ENCODE results near the gene MYOF.

MYOF gene

GRCh38 chr10:93383562-93383981 lies 98.6 kb downstream of the MYOF start:
- Histone ChIP-seq H4K91ac (ENCODE audit: low read length) (no peak overlapping the region), H3K36me3 (ENCODE audit: control insufficient read depth in 1 of 2, insufficient read depth in 2 of 2, low read depth in 1 of 2, low read length in 2 of 2) (peaks cover 42 to 85% of the 10 kb centered on the region in 2 experiments)

GRCh38 chr10:93379731-93380575 lies 102.2 kb downstream of the MYOF start:
- H3K4ac ChIP-seq (ENCODE audit: low read depth in 1 of 2, low read length in 2 of 2), result no peak overlapping the region
- no peak overlapping the region for H2BK12ac ChIP-seq (ENCODE audit: low read length in 2 of 2)
- H4K8ac ChIP-seq (ENCODE audit: low read length), result peak overlapping the region; percentile 79
- H4K91ac ChIP-seq (ENCODE audit: low read length), result no peak overlapping the region
- H3K14ac ChIP-seq (ENCODE audit: low read length in 2 of 2), result no peak overlapping the region
- H2AK5ac ChIP-seq (ENCODE audit: low read length, severe bottlenecking), result peak overlapping the region; percentile 55
- no peak overlapping the region for H2BK15ac ChIP-seq (ENCODE audit: low read depth, poor library complexity, severe bottlenecking)
- H3K27ac ChIP-seq (ENCODE audit: low read length, poor library complexity, severe bottlenecking), result peak overlapping the region; percentile 85
- peaks cover 13% of the 10 kb centered on the region for H3K4me1 ChIP-seq (ENCODE audit: control insufficient read depth, insufficient read depth, low read depth, low read length)
- no peak overlapping the region for H2AFZ ChIP-seq (ENCODE audit: low read depth, low read length)
- peak overlapping the region; percentile 77 for H3K9ac ChIP-seq (ENCODE audit: low read length)
- H3K4me3 ChIP-seq (ENCODE audit: insufficient read depth in 1 of 2, low read depth in 1 of 2, low read length in 2 of 2), result peak overlapping the region in 1 of 2 experiments; percentile 9
- no peaks in the 10 kb centered on the region for H3K27me3 ChIP-seq (ENCODE audit: control insufficient read depth in 1 of 2, insufficient read depth in 1 of 2, low read length in 2 of 2)
- H2BK120ac ChIP-seq (ENCODE audit: low read depth, low read length), result no peak overlapping the region
- no peaks in the 10 kb centered on the region for H3K9me3 ChIP-seq (ENCODE audit: control insufficient read depth, low read length)
- H3K36me3 ChIP-seq (ENCODE audit: control insufficient read depth in 1 of 2, insufficient read depth in 2 of 2, low read depth in 1 of 2, low read length in 2 of 2), result peaks cover 20 to 83% of the 10 kb centered on the region in 2 experiments
- peaks cover 11% of the 10 kb centered on the region for H3K79me1 ChIP-seq (replicated peaks; ENCODE audit: low read length, poor library complexity, severe bottlenecking)
- peak; percentile 86 for DNase-seq
- H2BK5ac ChIP-seq (ENCODE audit: low read depth, low read length, poor library complexity, severe bottlenecking), result peak overlapping the region; percentile 33
- no peak overlapping the region for H3K4me2 ChIP-seq (ENCODE audit: low read length, poor library complexity, severe bottlenecking)
- H3K18ac ChIP-seq (ENCODE audit: low read depth in 1 of 2, low read length in 2 of 2), result peak overlapping the region; percentile 7 to 45
- H3K23ac ChIP-seq (ENCODE audit: low read length in 2 of 2), result no peak overlapping the region
- WGBS, result 39% methylated on average over 5 of the region's 5 CpGs

More at GRCh38 chr10:93383562-93383981, 98.6 kb downstream of the MYOF start:
- peaks cover 15% of the 10 kb centered on the region for H3K4me1 ChIP-seq (ENCODE audit: control insufficient read depth, insufficient read depth, low read depth, low read length)
- no peaks in the 10 kb centered on the region for H3K9me3 ChIP-seq (ENCODE audit: control insufficient read depth, low read length)
- peaks cover 16% of the 10 kb centered on the region for H3K79me1 ChIP-seq (replicated peaks; ENCODE audit: low read length, poor library complexity, severe bottlenecking)
- H2BK5ac ChIP-seq (ENCODE audit: low read depth, low read length, poor library complexity, severe bottlenecking), result peak overlapping the region; percentile 74
- WGBS, result 15% methylated on average over 5 of the region's 6 CpGs
- no peak overlapping the region for H3K23ac ChIP-seq (ENCODE audit: low read length in 2 of 2)
- peak overlapping the region in 1 of 2 experiments; percentile 74 for H3K4ac ChIP-seq (ENCODE audit: low read depth in 1 of 2, low read length in 2 of 2)
- H2BK120ac ChIP-seq (ENCODE audit: low read depth, low read length), result no peak overlapping the region
- no peak overlapping the region for H3K4me2 ChIP-seq (ENCODE audit: low read length, poor library complexity, severe bottlenecking)
- peak overlapping the region in 1 of 2 experiments; percentile 57 for H2BK12ac ChIP-seq (ENCODE audit: low read length in 2 of 2)
- H3K4me3 ChIP-seq (ENCODE audit: insufficient read depth in 1 of 2, low read depth in 1 of 2, low read length in 2 of 2), result peak overlapping the region in 1 of 2 experiments; percentile 32
- peak overlapping the region; percentile 73 for H3K27ac ChIP-seq (ENCODE audit: low read length, poor library complexity, severe bottlenecking)
- H3K27me3 ChIP-seq (ENCODE audit: control insufficient read depth in 1 of 2, insufficient read depth in 1 of 2, low read length in 2 of 2), result no peaks in the 10 kb centered on the region
- peak; percentile 95 for DNase-seq
- peak overlapping the region; percentile 26 to 68 for H3K18ac ChIP-seq (ENCODE audit: low read depth in 1 of 2, low read length in 2 of 2)
- H2AK5ac ChIP-seq (ENCODE audit: low read length, severe bottlenecking), result peak overlapping the region; percentile 78
- no peak overlapping the region for H3K14ac ChIP-seq (ENCODE audit: low read length in 2 of 2)
- H2AFZ ChIP-seq (ENCODE audit: low read depth, low read length), result no peak overlapping the region
- H3K9ac ChIP-seq (ENCODE audit: low read length), result peak overlapping the region; percentile 65
- H4K8ac ChIP-seq (ENCODE audit: low read length), result peak overlapping the region; percentile 2
- H2BK15ac ChIP-seq (ENCODE audit: low read depth, poor library complexity, severe bottlenecking), result no peak overlapping the region

DNA sequence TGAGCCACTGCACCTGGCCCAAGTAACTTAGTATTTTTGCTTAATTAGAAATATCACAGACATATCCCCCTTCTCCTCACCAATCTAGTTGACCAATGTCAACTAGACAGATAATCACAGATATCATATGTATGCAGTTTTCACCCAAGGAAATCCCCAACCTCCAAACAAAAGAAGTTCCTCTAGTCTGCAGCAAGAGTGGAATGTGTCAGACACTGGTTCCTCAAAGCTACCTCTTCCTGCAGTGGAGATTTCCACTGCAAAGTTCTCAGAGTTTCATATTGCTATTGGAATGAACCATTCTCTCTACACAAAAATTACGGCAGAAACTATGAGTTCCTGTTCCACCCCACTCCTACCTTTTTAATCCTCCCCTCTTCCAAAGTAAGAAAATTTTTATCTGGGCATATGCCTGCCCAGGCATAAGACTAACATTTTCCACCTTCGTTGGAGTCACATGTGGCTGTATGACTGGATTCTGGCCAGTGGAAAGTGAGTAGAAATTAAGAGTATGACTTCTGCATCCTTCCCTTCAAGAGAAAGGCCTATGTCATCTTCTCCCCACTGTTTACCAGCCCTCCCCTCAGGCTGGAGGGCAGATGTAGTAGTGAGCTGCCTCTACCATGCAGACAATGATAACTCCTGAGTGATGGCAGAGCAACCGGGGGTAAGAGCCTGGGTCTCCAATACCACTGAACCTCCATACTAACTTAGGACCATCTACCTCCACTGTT lies 103.0 kb downstream of the MYOF start:
- H2BK12ac ChIP-seq (ENCODE audit: low read length in 2 of 2), result no peak overlapping the region
- peak overlapping the region; percentile 7 to 45 for H3K18ac ChIP-seq (ENCODE audit: low read depth in 1 of 2, low read length in 2 of 2)
- no peaks in the 10 kb centered on the region for H3K27me3 ChIP-seq (ENCODE audit: control insufficient read depth in 1 of 2, insufficient read depth in 1 of 2, low read length in 2 of 2)
- H4K91ac ChIP-seq (ENCODE audit: low read length), result no peak overlapping the region
- H3K79me1 ChIP-seq (replicated peaks; ENCODE audit: low read length, poor library complexity, severe bottlenecking), result peaks cover 17% of the 10 kb centered on the region
- H4K8ac ChIP-seq (ENCODE audit: low read length), result peak overlapping the region; percentile 79
- WGBS, result 100% methylated on average over 2 of the region's 3 CpGs
- H3K23ac ChIP-seq (ENCODE audit: low read length in 2 of 2), result no peak overlapping the region
- no peak overlapping the region for H3K14ac ChIP-seq (ENCODE audit: low read length in 2 of 2)
- no peak overlapping the region for H3K4ac ChIP-seq (ENCODE audit: low read depth in 1 of 2, low read length in 2 of 2)
- no peak overlapping the region for H2AFZ ChIP-seq (ENCODE audit: low read depth, low read length)
- peak overlapping the region; percentile 33 for H2BK5ac ChIP-seq (ENCODE audit: low read depth, low read length, poor library complexity, severe bottlenecking)
- H3K4me2 ChIP-seq (ENCODE audit: low read length, poor library complexity, severe bottlenecking), result no peak overlapping the region
- no peak overlapping the region for H2BK120ac ChIP-seq (ENCODE audit: low read depth, low read length)
- H3K4me1 ChIP-seq (ENCODE audit: control insufficient read depth, insufficient read depth, low read depth, low read length), result peaks cover 13% of the 10 kb centered on the region
- peak overlapping the region; percentile 77 for H3K9ac ChIP-seq (ENCODE audit: low read length)
- peaks cover 21 to 86% of the 10 kb centered on the region in 2 experiments for H3K36me3 ChIP-seq (ENCODE audit: control insufficient read depth in 1 of 2, insufficient read depth in 2 of 2, low read depth in 1 of 2, low read length in 2 of 2)
- no peaks in the 10 kb centered on the region for H3K9me3 ChIP-seq (ENCODE audit: control insufficient read depth, low read length)
- peak overlapping the region; percentile 85 for H3K27ac ChIP-seq (ENCODE audit: low read length, poor library complexity, severe bottlenecking)
- no peak overlapping the region for H2BK15ac ChIP-seq (ENCODE audit: low read depth, poor library complexity, severe bottlenecking)
- DNase-seq, result peak; percentile 52
- H3K4me3 ChIP-seq (ENCODE audit: insufficient read depth in 1 of 2, low read depth in 1 of 2, low read length in 2 of 2), result peak overlapping the region in 1 of 2 experiments; percentile 9
- H2AK5ac ChIP-seq (ENCODE audit: low read length, severe bottlenecking), result peak overlapping the region; percentile 55

DNA sequence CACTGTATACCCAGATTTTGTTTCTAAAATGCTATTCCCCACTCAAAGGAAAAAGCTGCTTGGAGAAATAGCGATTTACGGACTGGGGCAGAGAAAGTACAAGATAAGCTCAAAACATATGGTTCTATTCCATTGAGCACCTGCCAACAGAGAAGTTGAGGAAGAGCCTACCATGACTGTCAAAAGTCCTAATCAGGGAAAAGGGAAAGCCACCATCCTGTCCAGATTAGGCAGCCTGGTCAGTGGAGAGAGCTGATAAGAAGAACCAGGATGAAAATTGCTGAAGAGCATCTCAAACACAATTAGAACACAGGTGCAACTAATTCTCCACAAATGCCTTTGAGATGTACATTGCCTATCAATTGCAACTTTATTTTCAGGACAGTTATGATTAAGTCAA lies 104.1 kb downstream of the MYOF start:
- H4K8ac ChIP-seq (ENCODE audit: low read length), result no peak overlapping the region
- no peak overlapping the region for H2BK5ac ChIP-seq (ENCODE audit: low read depth, low read length, poor library complexity, severe bottlenecking)
- H3K9me3 ChIP-seq (ENCODE audit: control insufficient read depth, low read length), result no peaks in the 10 kb centered on the region
- H3K79me1 ChIP-seq (replicated peaks; ENCODE audit: low read length, poor library complexity, severe bottlenecking), result peaks cover 20% of the 10 kb centered on the region
- no peak overlapping the region for H3K4me3 ChIP-seq (ENCODE audit: insufficient read depth in 1 of 2, low read depth in 1 of 2, low read length in 2 of 2)
- peak overlapping the region; percentile 43 for H2AK5ac ChIP-seq (ENCODE audit: low read length, severe bottlenecking)
- no peak for DNase-seq
- no peak overlapping the region for H3K14ac ChIP-seq (ENCODE audit: low read length in 2 of 2)
- peak overlapping the region; percentile 90 for H3K9ac ChIP-seq (ENCODE audit: low read length)
- peaks cover 9% of the 10 kb centered on the region for H3K4me1 ChIP-seq (ENCODE audit: control insufficient read depth, insufficient read depth, low read depth, low read length)
- peaks cover 23 to 93% of the 10 kb centered on the region in 2 experiments for H3K36me3 ChIP-seq (ENCODE audit: control insufficient read depth in 1 of 2, insufficient read depth in 2 of 2, low read depth in 1 of 2, low read length in 2 of 2)
- H2BK15ac ChIP-seq (ENCODE audit: low read depth, poor library complexity, severe bottlenecking), result no peak overlapping the region
- H3K18ac ChIP-seq (ENCODE audit: low read depth in 1 of 2, low read length in 2 of 2), result no peak overlapping the region
- H3K23ac ChIP-seq (ENCODE audit: low read length in 2 of 2), result no peak overlapping the region
- H3K4me2 ChIP-seq (ENCODE audit: low read length, poor library complexity, severe bottlenecking), result no peak overlapping the region
- H2BK120ac ChIP-seq (ENCODE audit: low read depth, low read length), result no peak overlapping the region
- no peak overlapping the region for H4K91ac ChIP-seq (ENCODE audit: low read length)
- no peak overlapping the region for H2AFZ ChIP-seq (ENCODE audit: low read depth, low read length)
- 96% methylated on average over 2 of the region's 2 CpGs for WGBS
- H3K27me3 ChIP-seq (ENCODE audit: control insufficient read depth in 1 of 2, insufficient read depth in 1 of 2, low read length in 2 of 2), result no peaks in the 10 kb centered on the region
- peak overlapping the region; percentile 64 for H3K27ac ChIP-seq (ENCODE audit: low read length, poor library complexity, severe bottlenecking)
- H2BK12ac ChIP-seq (ENCODE audit: low read length in 2 of 2), result no peak overlapping the region
- no peak overlapping the region for H3K4ac ChIP-seq (ENCODE audit: low read depth in 1 of 2, low read length in 2 of 2)
